ENCODE results near the gene TINCR. TPM values are rescaled to one million over a fixed set of nuclear protein-coding genes. Genes with fewer than 3 reads are reported as not detected.
A peak's percentile ranks its signal among the peaks of the same experiment; 100 is the strongest.

TINCR gene
- total RNA-seq, 2 experiments from 2014 or later: 0.74 to 1.6 TPM

DNA sequence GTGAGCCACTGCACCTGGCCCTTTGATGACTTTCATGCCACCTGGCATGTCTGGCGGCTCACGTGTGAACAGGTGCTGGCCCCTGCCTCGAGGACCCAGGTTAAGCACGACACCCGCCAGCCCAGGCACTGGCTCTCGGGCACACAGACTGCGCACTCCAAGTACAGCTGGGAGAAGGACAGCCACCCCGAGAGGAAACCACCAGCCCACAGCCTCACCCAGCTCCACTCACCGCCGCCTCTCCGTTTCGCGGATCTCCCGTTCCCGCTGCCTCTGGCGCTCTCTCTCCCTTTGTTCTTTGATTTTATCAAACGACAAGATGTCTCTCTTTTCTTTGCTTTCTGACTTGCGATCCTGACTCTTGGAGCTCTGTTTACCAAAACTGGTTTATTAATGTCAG is 27.4 kb upstream of the TINCR start:
- H3K36me3 ChIP-seq (ENCODE audit: insufficient read depth, low read length): peaks cover 97% of the 10 kb centered on the region
- TF ChIP-seq, protein P1, sequence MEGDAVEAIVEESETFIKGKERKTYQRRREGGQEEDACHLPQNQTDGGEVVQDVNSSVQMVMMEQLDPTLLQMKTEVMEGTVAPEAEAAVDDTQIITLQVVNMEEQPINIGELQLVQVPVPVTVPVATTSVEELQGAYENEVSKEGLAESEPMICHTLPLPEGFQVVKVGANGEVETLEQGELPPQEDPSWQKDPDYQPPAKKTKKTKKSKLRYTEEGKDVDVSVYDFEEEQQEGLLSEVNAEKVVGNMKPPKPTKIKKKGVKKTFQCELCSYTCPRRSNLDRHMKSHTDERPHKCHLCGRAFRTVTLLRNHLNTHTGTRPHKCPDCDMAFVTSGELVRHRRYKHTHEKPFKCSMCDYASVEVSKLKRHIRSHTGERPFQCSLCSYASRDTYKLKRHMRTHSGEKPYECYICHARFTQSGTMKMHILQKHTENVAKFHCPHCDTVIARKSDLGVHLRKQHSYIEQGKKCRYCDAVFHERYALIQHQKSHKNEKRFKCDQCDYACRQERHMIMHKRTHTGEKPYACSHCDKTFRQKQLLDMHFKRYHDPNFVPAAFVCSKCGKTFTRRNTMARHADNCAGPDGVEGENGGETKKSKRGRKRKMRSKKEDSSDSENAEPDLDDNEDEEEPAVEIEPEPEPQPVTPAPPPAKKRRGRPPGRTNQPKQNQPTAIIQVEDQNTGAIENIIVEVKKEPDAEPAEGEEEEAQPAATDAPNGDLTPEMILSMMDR (IDR thresholded peaks at IDR 0.05): no peak
- H3K27me3 ChIP-seq (ENCODE audit: control insufficient read depth in 1 of 2, insufficient read depth in 2 of 2, low read length in 2 of 2): no peaks in the 10 kb centered on the region
- no peak overlapping the region for H3K27ac ChIP-seq (ENCODE audit: low read depth in 1 of 2, low read length in 2 of 2)
- Mint-ChIP-seq H3K27me3 (no peaks in the 10 kb centered on the region), H3K4me1 (ENCODE audit: low read depth) (peaks cover 5% of the 10 kb centered on the region), H3K27ac (no peak overlapping the region), H3K4me3 (no peak overlapping the region), H3K36me3 (ENCODE audit: low read depth) (peaks cover 96% of the 10 kb centered on the region), H3K9me3 (no peaks in the 10 kb centered on the region)
- intact Hi-C loops (cut with DNase I, micrococcal nuclease): no loop called here
- H3K4me3 ChIP-seq (ENCODE audit: low read length): no peak overlapping the region
- H3K4me1 ChIP-seq (ENCODE audit: insufficient read depth, low read length): no peaks in the 10 kb centered on the region
- ChIA-PET POLR2A (interaction anchor here (1.2 kb wide), 1 partner anchor 10 kb away, joined by 3 read pairs; no protein-coding TSS in a partner anchor), CTCF (no interaction called here)
- ATAC-seq (ENCODE audit: poor library complexity) (peak; percentile 24), DNase-seq (peak in 2 of 14 experiments; percentile 7 to 22)
- H3K9me3 ChIP-seq (ENCODE audit: control insufficient read depth in 1 of 2, insufficient read depth in 1 of 2, low read length in 2 of 2): no peaks in the 10 kb centered on the region

GRCh38 chr19:5594521-5594950 is 26.8 kb upstream of the TINCR start:
- no peak overlapping the region for H3K27ac Mint-ChIP-seq
- Histone ChIP-seq H3K4me1 (ENCODE audit: insufficient read depth, low read length) (no peaks in the 10 kb centered on the region), H3K27me3 (ENCODE audit: control insufficient read depth in 1 of 2, insufficient read depth in 2 of 2, low read length in 2 of 2) (no peaks in the 10 kb centered on the region), H3K27ac (ENCODE audit: low read depth in 1 of 2, low read length in 2 of 2) (no peak overlapping the region), H3K9me3 (ENCODE audit: control insufficient read depth in 1 of 2, insufficient read depth in 1 of 2, low read length in 2 of 2) (no peaks in the 10 kb centered on the region), H3K36me3 (ENCODE audit: insufficient read depth, low read length) (peaks cover 97% of the 10 kb centered on the region), H3K4me3 (ENCODE audit: low read length) (no peak overlapping the region)
- POLR2A ChIA-PET: interaction anchor here (1.2 kb wide), 1 partner anchor 9 kb away, joined by 3 read pairs; no protein-coding TSS in a partner anchor
- CTCF ChIA-PET: no interaction called here
- no peak for ATAC-seq (ENCODE audit: poor library complexity)
- peaks cover 5% of the 10 kb centered on the region for H3K4me1 Mint-ChIP-seq (ENCODE audit: low read depth)
- peaks cover 95% of the 10 kb centered on the region for H3K36me3 Mint-ChIP-seq (ENCODE audit: low read depth)
- TF ChIP-seq, protein P1 (IDR thresholded peaks at IDR 0.05): no peak
- no peak for DNase-seq
- no peaks in the 10 kb centered on the region for H3K27me3 Mint-ChIP-seq
- intact Hi-C loops (cut with DNase I, micrococcal nuclease): no loop called here
- no peaks in the 10 kb centered on the region for H3K9me3 Mint-ChIP-seq
- H3K4me3 Mint-ChIP-seq: no peak overlapping the region

GRCh38 chr19:5593343-5594255 is 25.8 kb upstream of the TINCR start:
- no peak overlapping the region for H3K4me3 ChIP-seq (ENCODE audit: low read length)
- ATAC-seq (ENCODE audit: poor library complexity) (no peak), DNase-seq (no peak)
- H3K27me3 ChIP-seq (ENCODE audit: control insufficient read depth in 1 of 2, insufficient read depth in 2 of 2, low read length in 2 of 2): no peaks in the 10 kb centered on the region
- POLR2A ChIA-PET: no interaction called here
- peaks cover 95% of the 10 kb centered on the region for H3K36me3 Mint-ChIP-seq (ENCODE audit: low read depth)
- intact Hi-C loops (cut with DNase I, micrococcal nuclease): no loop called here
- TF ChIP-seq, protein P1 (IDR thresholded peaks at IDR 0.05): no peak
- H3K27ac Mint-ChIP-seq: no peak overlapping the region
- CTCF ChIA-PET: no interaction called here
- H3K9me3 Mint-ChIP-seq: no peaks in the 10 kb centered on the region
- H3K27me3 Mint-ChIP-seq: no peaks in the 10 kb centered on the region
- H3K4me1 ChIP-seq (ENCODE audit: insufficient read depth, low read length): no peaks in the 10 kb centered on the region
- no peaks in the 10 kb centered on the region for H3K9me3 ChIP-seq (ENCODE audit: control insufficient read depth in 1 of 2, insufficient read depth in 1 of 2, low read length in 2 of 2)
- peaks cover 5% of the 10 kb centered on the region for H3K4me1 Mint-ChIP-seq (ENCODE audit: low read depth)
- no peak overlapping the region for H3K27ac ChIP-seq (ENCODE audit: low read depth in 1 of 2, low read length in 2 of 2)
- H3K36me3 ChIP-seq (ENCODE audit: insufficient read depth, low read length): peaks cover 97% of the 10 kb centered on the region
- H3K4me3 Mint-ChIP-seq: no peak overlapping the region

Data from CD4-positive, alpha-beta T cell (primary cell).